ENCODE measurements around the gene ZNF808. TPM values are rescaled to one million over a fixed set of nuclear protein-coding genes. Genes with fewer than 3 reads are reported as not detected.
"Not testable (repeated sequence)": the region's sequence is repeated elsewhere in the genome, so short reads cannot be mapped to it uniquely, and the experiment has no call there.

The ZNF808 gene
- total RNA-seq, 2 donors from 2014 or later: 34.9 to 35.7 TPM

GRCh38 chr19:52570000-52570861 is 42.8 kb downstream of the ZNF808 start, which contains the start of gene ZNF701:
Gene ZNF701 (plus strand): TSS chr19:52570287. CDS start chr19:52574148, 3,861 bp downstream.
- ATAC-seq (peak; percentile 99), DNase-seq (peak; percentile 93 to 98)
- intact Hi-C loops (cut with DNase I, micrococcal nuclease): no loop called here

GRCh38 chr19:52584736-52585440 is 57.4 kb downstream of the ZNF808 start:
- intact Hi-C loops (cut with DNase I, micrococcal nuclease): no loop called here
- no peak for ATAC-seq
- DNase-seq: no peak

GRCh38 chr19:52585604-52586003 is 58.1 kb downstream of the ZNF808 start:
- intact Hi-C loops (cut with DNase I, micrococcal nuclease): no loop called here
- DNase-seq (no peak), ATAC-seq (no peak)

- DNase-seq (no peak), ATAC-seq (no peak)
- intact Hi-C loops (cut with DNase I, micrococcal nuclease): no loop called here
Observed at GRCh38 chr19:52590728-52591127, 63.3 kb downstream of the ZNF808 start.

GRCh38 chr19:52592301-52592700 is 64.8 kb downstream of the ZNF808 start:
- ATAC-seq: no peak
- no peak for DNase-seq
- intact Hi-C loops (cut with DNase I, micrococcal nuclease): no loop called here

GRCh38 chr19:52593441-52593840 is 66.0 kb downstream of the ZNF808 start:
- DNase-seq; intact Hi-C loops (cut with DNase I, micrococcal nuclease); ATAC-seq: not testable (repeated sequence)

GRCh38 chr19:52599241-52599640 is 71.8 kb downstream of the ZNF808 start:
- intact Hi-C loops (cut with DNase I, micrococcal nuclease): no loop called here
- DNase-seq: no peak
- no peak for ATAC-seq

- ATAC-seq: peak; percentile 73
- intact Hi-C loops (cut with DNase I, micrococcal nuclease): no loop called here
- peak; percentile 79 to 80 for DNase-seq
Observed at GRCh38 chr19:52600639-52601024, 73.2 kb downstream of the ZNF808 start.

- intact Hi-C loops (cut with DNase I, micrococcal nuclease): no loop called here
- ATAC-seq (peak; percentile 97), DNase-seq (peak; percentile 94 to 99)
Observed at GRCh38 chr19:52601025-52601973, 73.8 kb downstream of the ZNF808 start.

- peak; percentile 6 for ATAC-seq
- DNase-seq; intact Hi-C loops (cut with DNase I, micrococcal nuclease): not testable (repeated sequence)
Observed at GRCh38 chr19:52601974-52602366, 74.5 kb downstream of the ZNF808 start.

- intact Hi-C loops (cut with DNase I, micrococcal nuclease): no loop called here
- ATAC-seq (no peak), DNase-seq (no peak)
Observed at GRCh38 chr19:52602941-52603340, 75.5 kb downstream of the ZNF808 start.

- intact Hi-C loops (cut with DNase I, micrococcal nuclease): no loop called here
- ATAC-seq: no peak
- no peak for DNase-seq
Observed at GRCh38 chr19:52603558-52604207, 76.2 kb downstream of the ZNF808 start.

Other genes with a start within 250 kb of the ZNF808 start
- 10 to 100 TPM; 12.1 to 14.0 TPM for gene ZNF480, start 230.5 kb upstream of the ZNF808 start, total RNA-seq
- gene ZNF610, start 191.4 kb upstream of the ZNF808 start, total RNA-seq: 1 to 10 TPM in 1 of 2 donors, under 1 TPM in 1; 0.79 to 1.1 TPM
- gene ZNF880, start 157.7 kb upstream of the ZNF808 start, total RNA-seq: 10 to 100 TPM in 1 of 2 donors, 1 to 10 TPM in 1; 5.6 to 10.3 TPM
- gene ZNF528, start 129.8 kb upstream of the ZNF808 start, total RNA-seq: 10 to 100 TPM in 1 of 2 donors, 1 to 10 TPM in 1; 9.5 to 13.6 TPM
- gene ZNF534, start 98.5 kb upstream of the ZNF808 start, total RNA-seq: not detected
- gene ZNF578, start 74.1 kb upstream of the ZNF808 start, total RNA-seq: under 1 TPM in 1 of 2 donors, not detected in 1; 0.42 TPM
- gene ZNF701, start 42.6 kb downstream of the ZNF808 start, total RNA-seq: 10 to 100 TPM; 23.8 to 24.0 TPM
- gene ZNF83, start 110.7 kb downstream of the ZNF808 start, total RNA-seq: 10 to 100 TPM in 1 of 2 donors, 1 to 10 TPM in 1; 9.8 to 20.2 TPM
- gene ZNF611, start 207.4 kb downstream of the ZNF808 start, total RNA-seq: 10 to 100 TPM; 13.1 to 15.6 TPM

Data from left colon (tissue), 2 donors.